Smooth muscle cell of the coronary artery (primary cell): ENCODE data around the gene RAB6B. TPM values are rescaled to one million over a fixed set of nuclear protein-coding genes. Genes with fewer than 3 reads are reported as not detected.

ENCODE experiments used
- total RNA-seq: library from RNA; depleted of rRNA; stranded (reverse); fragments of >200 nt; gene quantifications from 2 replicates; pipeline ENCODE4 v1.2.3, GENCODE V29; 2014; ENCODE audit warnings: low replicate concordance

RAB6B gene
- 0.30 and 1.1 TPM in 2 replicates for total RNA-seq

DNA sequence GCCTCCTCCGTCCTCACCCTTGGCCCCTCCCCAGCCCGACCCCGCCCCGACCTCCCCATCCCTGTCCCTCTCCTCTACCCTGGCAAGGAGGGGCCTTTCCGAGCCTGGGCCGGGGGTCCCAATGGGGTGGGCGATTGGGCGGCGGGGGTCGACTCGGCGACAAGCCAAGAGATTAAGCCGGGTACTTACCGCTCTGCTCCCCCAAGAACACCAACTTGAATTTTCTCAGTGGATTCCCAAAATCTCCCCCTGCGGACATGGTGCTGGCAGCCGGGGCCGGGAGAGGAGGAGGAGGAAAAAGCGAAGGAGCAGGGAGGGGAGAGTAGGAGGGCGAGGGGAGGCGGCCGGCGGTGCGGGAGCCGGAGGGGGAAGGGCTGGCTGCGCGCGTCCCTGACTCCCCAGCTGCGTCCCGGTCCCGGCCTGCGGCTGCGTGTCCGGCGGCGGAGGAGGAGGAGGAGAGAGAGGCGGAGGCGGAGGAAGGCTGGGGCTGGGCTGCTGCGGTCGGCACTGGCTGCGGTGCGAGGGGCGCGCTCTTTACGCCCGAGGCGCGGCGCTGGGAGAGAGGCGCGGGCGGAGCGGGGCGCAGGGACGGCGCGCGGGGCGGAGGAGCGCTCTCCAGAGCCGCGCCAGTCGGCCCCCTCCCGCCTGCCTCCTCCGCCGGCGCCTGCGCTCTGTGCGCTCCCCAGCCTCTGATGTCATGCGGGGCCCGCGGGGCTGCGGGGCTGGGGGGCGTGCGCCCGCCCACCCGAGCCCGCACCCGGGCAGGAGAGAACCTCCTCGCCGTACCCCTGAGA lies at the start of gene RAB6B:
Gene RAB6B (minus strand): TSS at position 675 of the 794 bp plus-strand sequence. CDS start 416 bp downstream, at position 259.

GRCh38 chr3:133805702-133806475 lies 89.8 kb downstream of the RAB6B start, which contains the start of gene SRPRB:
SRPRB (plus strand) TSS chr3:133805815; CDS start chr3:133805849, 34 bp downstream.

Other genes with a start within 250 kb of the RAB6B start
- gene TOPBP1, start 233.9 kb downstream of the RAB6B start, total RNA-seq, result 16.1 and 19.3 TPM in 2 replicates
- under 0.01 and 0.30 TPM in 2 replicates for gene TF, start 149.5 kb downstream of the RAB6B start, total RNA-seq
- gene SRPRB, start 90.1 kb downstream of the RAB6B start, total RNA-seq, result 52.4 and 91.9 TPM in 2 replicates
- gene SLCO2A1, start 134.0 kb upstream of the RAB6B start, total RNA-seq, result under 0.01 TPM in 1 of 2 replicates, not detected in the other